Measurements from ENCODE around the gene SIRPD. TPM values are rescaled to one million over a fixed set of nuclear protein-coding genes. Genes with fewer than 3 reads are reported as not detected.

The SIRPD gene
- total and polyA plus RNA-seq, 5 donors from 2014 or later = 0.10 to 0.16 TPM; not detected in 3

DNA sequence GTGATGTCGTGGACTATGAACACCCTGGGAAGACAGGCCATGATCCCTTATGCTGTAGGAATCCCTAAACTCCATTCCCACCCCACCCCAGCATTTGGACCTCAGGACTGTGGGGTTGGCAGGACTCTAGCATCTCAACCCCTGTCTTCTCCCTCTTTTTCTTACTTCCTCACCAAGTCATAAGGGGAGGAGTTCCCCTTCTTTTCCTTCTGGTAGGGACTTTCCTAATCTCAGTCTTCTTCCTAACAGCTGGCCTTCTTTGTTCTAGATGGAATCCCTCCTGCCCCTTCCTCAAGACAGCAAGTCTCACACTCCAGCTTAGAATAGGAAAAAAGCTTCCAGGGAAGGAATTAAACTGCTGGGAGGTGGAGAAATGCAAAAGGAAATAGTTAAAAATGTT lies 64.0 kb downstream of the SIRPD start:
- Histone ChIP-seq H3K27ac (ENCODE audit: insufficient read depth, low read length, poor library complexity, severe bottlenecking) (no peak overlapping the region), H3K27me3 (ENCODE audit: control insufficient read depth, insufficient read depth, low read length) (peaks cover 21% of the 10 kb centered on the region), H3K36me3 (ENCODE audit: control insufficient read depth, insufficient read depth, low read length) (no peaks in the 10 kb centered on the region), H3K4me3 (ENCODE audit: low read depth, low read length) (no peak overlapping the region), H3K9me3 (ENCODE audit: control insufficient read depth in 2 of 2, low read length in 2 of 2) (no peaks in the 10 kb centered on the region), H3K4me1 (ENCODE audit: control insufficient read depth, insufficient read depth, low read length, poor library complexity, severe bottlenecking) (no peaks in the 10 kb centered on the region)
- ATAC-seq (ENCODE audit: low read depth in 2 of 2) = no peak
- no peak for DNase-seq
- H3K27me3 Mint-ChIP-seq = peaks cover 86% of the 10 kb centered on the region
- peak overlapping the region in 1 of 4 donors; percentile 22 for H3K4me3 Mint-ChIP-seq
- peaks cover 0 to 8% (median 2%) of the 10 kb centered on the region in 7 donors for H3K9me3 Mint-ChIP-seq
- H3K4me1 Mint-ChIP-seq = no peaks in the 10 kb centered on the region
- H3K36me3 Mint-ChIP-seq = no peaks in the 10 kb centered on the region
- no peak overlapping the region for H3K27ac Mint-ChIP-seq

GRCh38 chr20:1491860-1492642 lies 65.5 kb downstream of the SIRPD start:
- no peaks in the 10 kb centered on the region for H3K36me3 Mint-ChIP-seq
- no peaks in the 10 kb centered on the region for H3K4me1 ChIP-seq (ENCODE audit: control insufficient read depth, insufficient read depth, low read length, poor library complexity, severe bottlenecking)
- H3K9me3 Mint-ChIP-seq = peaks cover 0 to 4% (median 0%) of the 10 kb centered on the region in 7 donors
- DNase-seq (no peak), ATAC-seq (ENCODE audit: low read depth in 2 of 2) (no peak)
- no peak overlapping the region for H3K4me3 ChIP-seq (ENCODE audit: low read depth, low read length)
- H3K27ac ChIP-seq (ENCODE audit: insufficient read depth, low read length, poor library complexity, severe bottlenecking) = no peak overlapping the region
- H3K27me3 ChIP-seq (ENCODE audit: control insufficient read depth, insufficient read depth, low read length) = peaks cover 17% of the 10 kb centered on the region
- no peaks in the 10 kb centered on the region for H3K36me3 ChIP-seq (ENCODE audit: control insufficient read depth, insufficient read depth, low read length)
- H3K9me3 ChIP-seq (ENCODE audit: control insufficient read depth in 2 of 2, low read length in 2 of 2) = no peaks in the 10 kb centered on the region
- no peaks in the 10 kb centered on the region for H3K4me1 Mint-ChIP-seq
- peaks cover 90% of the 10 kb centered on the region for H3K27me3 Mint-ChIP-seq
- H3K4me3 Mint-ChIP-seq = no peak overlapping the region
- no peak overlapping the region for H3K27ac Mint-ChIP-seq

DNA sequence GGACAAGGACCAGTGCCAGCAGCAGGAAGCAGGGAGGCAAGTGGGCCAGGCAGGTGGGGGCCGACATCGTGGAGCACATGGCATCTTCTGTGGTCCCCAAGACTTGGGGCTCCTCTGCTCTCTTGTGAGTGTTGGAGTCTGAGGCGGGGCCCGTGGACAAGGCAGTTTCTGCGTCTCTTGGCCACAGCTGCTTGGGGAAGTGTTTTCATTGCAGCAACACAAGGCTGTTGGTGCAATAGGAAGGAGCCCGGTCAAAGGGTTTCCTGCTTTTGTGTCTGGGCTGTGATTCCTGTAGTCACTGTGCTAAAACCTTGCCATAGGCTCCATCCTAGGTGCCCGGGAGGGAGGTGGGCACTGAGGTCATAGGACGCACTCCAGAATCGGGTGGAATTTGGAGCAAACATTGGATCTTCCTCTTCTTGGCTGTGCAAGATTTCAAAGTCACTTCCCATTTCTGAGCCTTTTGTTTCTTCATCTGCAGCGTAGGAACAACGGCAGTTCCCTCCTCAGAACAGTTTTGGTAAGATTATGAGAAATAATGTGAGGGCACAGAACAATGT lies 66.1 kb downstream of the SIRPD start, which contains the start of gene SIRPB2:
Gene SIRPB2, minus strand, starts transcription at position 140 of the 560 bp plus-strand sequence. Its CDS starts 61 bp downstream, at position 79.
- H3K4me1 ChIP-seq (ENCODE audit: control insufficient read depth, insufficient read depth, low read length, poor library complexity, severe bottlenecking) = no peaks in the 10 kb centered on the region
- no peaks in the 10 kb centered on the region for H3K36me3 Mint-ChIP-seq
- H3K27me3 ChIP-seq (ENCODE audit: control insufficient read depth, insufficient read depth, low read length) = peaks cover 14% of the 10 kb centered on the region
- no peaks in the 10 kb centered on the region for H3K9me3 ChIP-seq (ENCODE audit: control insufficient read depth in 2 of 2, low read length in 2 of 2)
- H3K27ac ChIP-seq (ENCODE audit: insufficient read depth, low read length, poor library complexity, severe bottlenecking) = no peak within 1 kb of the TSS
- no peak for DNase-seq
- no peak within 1 kb of the TSS for H3K4me3 ChIP-seq (ENCODE audit: low read depth, low read length)
- peaks cover 0 to 3% (median 0%) of the 10 kb centered on the region in 7 donors for H3K9me3 Mint-ChIP-seq
- H3K4me1 Mint-ChIP-seq = no peaks in the 10 kb centered on the region
- peaks cover 88% of the 10 kb centered on the region for H3K27me3 Mint-ChIP-seq
- no peak within 1 kb of the TSS for H3K4me3 Mint-ChIP-seq
- ATAC-seq (ENCODE audit: low read depth in 2 of 2) = no peak
- H3K27ac Mint-ChIP-seq = no peak within 1 kb of the TSS
- H3K36me3 ChIP-seq (ENCODE audit: control insufficient read depth, insufficient read depth, low read length) = no peaks in the 10 kb centered on the region

DNA sequence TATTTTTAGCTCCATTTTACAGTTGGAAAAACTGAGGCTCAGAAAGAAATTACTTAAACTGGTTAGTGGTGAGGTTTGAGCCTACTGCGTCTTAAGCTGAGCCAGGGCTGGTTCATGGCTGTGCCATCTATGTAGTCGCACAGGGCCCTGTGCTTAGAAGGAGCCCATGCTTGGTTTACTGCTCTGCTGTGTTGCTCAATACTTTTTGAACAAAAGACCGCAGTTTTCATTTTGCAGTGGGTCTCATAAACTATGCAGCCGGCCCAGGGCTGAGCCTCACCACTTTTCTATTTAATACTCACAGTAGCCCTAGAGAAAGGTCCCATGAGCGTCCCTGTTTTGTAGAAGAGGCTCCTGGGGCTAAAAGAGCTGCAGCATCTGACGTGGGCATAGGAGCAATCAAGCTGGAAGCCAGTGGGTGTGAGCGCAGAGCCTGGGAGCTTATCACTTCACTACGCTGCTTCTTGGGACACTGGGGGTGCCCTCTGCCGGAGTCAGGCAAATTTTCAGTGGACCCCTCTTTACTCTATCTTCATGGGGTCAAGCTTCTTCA lies 66.8 kb downstream of the SIRPD start:
- H3K27me3 ChIP-seq (ENCODE audit: control insufficient read depth, insufficient read depth, low read length) = peaks cover 14% of the 10 kb centered on the region
- no peak overlapping the region for H3K27ac ChIP-seq (ENCODE audit: insufficient read depth, low read length, poor library complexity, severe bottlenecking)
- no peaks in the 10 kb centered on the region for H3K4me1 ChIP-seq (ENCODE audit: control insufficient read depth, insufficient read depth, low read length, poor library complexity, severe bottlenecking)
- Mint-ChIP-seq H3K27ac (no peak overlapping the region), H3K9me3 (peaks cover 0 to 3% (median 0%) of the 10 kb centered on the region in 7 donors), H3K27me3 (peaks cover 82% of the 10 kb centered on the region), H3K36me3 (no peaks in the 10 kb centered on the region), H3K4me1 (no peaks in the 10 kb centered on the region), H3K4me3 (no peak overlapping the region)
- DNase-seq (no peak), ATAC-seq (ENCODE audit: low read depth in 2 of 2) (no peak)
- no peaks in the 10 kb centered on the region for H3K36me3 ChIP-seq (ENCODE audit: control insufficient read depth, insufficient read depth, low read length)
- H3K4me3 ChIP-seq (ENCODE audit: low read depth, low read length) = no peak overlapping the region
- no peaks in the 10 kb centered on the region for H3K9me3 ChIP-seq (ENCODE audit: control insufficient read depth in 2 of 2, low read length in 2 of 2)

- no peaks in the 10 kb centered on the region for H3K36me3 ChIP-seq (ENCODE audit: control insufficient read depth, insufficient read depth, low read length)
- H3K27ac ChIP-seq (ENCODE audit: insufficient read depth, low read length, poor library complexity, severe bottlenecking) = no peak overlapping the region
- DNase-seq (no peak), ATAC-seq (ENCODE audit: low read depth in 2 of 2) (no peak)
- no peaks in the 10 kb centered on the region for H3K9me3 ChIP-seq (ENCODE audit: control insufficient read depth in 2 of 2, low read length in 2 of 2)
- peaks cover 0 to 3% (median 0%) of the 10 kb centered on the region in 7 donors for H3K9me3 Mint-ChIP-seq
- H3K4me1 ChIP-seq (ENCODE audit: control insufficient read depth, insufficient read depth, low read length, poor library complexity, severe bottlenecking) = no peaks in the 10 kb centered on the region
- H3K4me3 ChIP-seq (ENCODE audit: low read depth, low read length) = no peak overlapping the region
- peaks cover 83% of the 10 kb centered on the region for H3K27me3 Mint-ChIP-seq
- H3K27ac Mint-ChIP-seq = no peak overlapping the region
- H3K4me3 Mint-ChIP-seq = no peak overlapping the region
- H3K36me3 Mint-ChIP-seq = no peaks in the 10 kb centered on the region
- peaks cover 19% of the 10 kb centered on the region for H3K27me3 ChIP-seq (ENCODE audit: control insufficient read depth, insufficient read depth, low read length)
- no peaks in the 10 kb centered on the region for H3K4me1 Mint-ChIP-seq
Measured at GRCh38 chr20:1489764-1490436, 67.6 kb downstream of the SIRPD start.

GRCh38 chr20:1489325-1489724 lies 68.2 kb downstream of the SIRPD start:
- peaks cover 83% of the 10 kb centered on the region for H3K27me3 Mint-ChIP-seq
- H3K9me3 Mint-ChIP-seq = peaks cover 0 to 3% (median 0%) of the 10 kb centered on the region in 7 donors
- no peak overlapping the region for H3K4me3 ChIP-seq (ENCODE audit: low read depth, low read length)
- H3K4me1 ChIP-seq (ENCODE audit: control insufficient read depth, insufficient read depth, low read length, poor library complexity, severe bottlenecking) = no peaks in the 10 kb centered on the region
- no peaks in the 10 kb centered on the region for H3K36me3 Mint-ChIP-seq
- H3K4me1 Mint-ChIP-seq = peaks cover 0 to 6% (median under 1%) of the 10 kb centered on the region in 4 donors
- H3K27ac Mint-ChIP-seq = no peak overlapping the region
- peaks cover 25% of the 10 kb centered on the region for H3K27me3 ChIP-seq (ENCODE audit: control insufficient read depth, insufficient read depth, low read length)
- no peak overlapping the region for H3K4me3 Mint-ChIP-seq
- H3K9me3 ChIP-seq (ENCODE audit: control insufficient read depth in 2 of 2, low read length in 2 of 2) = no peaks in the 10 kb centered on the region
- ATAC-seq (ENCODE audit: low read depth in 2 of 2) (no peak), DNase-seq (no peak)
- no peak overlapping the region for H3K27ac ChIP-seq (ENCODE audit: insufficient read depth, low read length, poor library complexity, severe bottlenecking)
- H3K36me3 ChIP-seq (ENCODE audit: control insufficient read depth, insufficient read depth, low read length) = no peaks in the 10 kb centered on the region

DNA sequence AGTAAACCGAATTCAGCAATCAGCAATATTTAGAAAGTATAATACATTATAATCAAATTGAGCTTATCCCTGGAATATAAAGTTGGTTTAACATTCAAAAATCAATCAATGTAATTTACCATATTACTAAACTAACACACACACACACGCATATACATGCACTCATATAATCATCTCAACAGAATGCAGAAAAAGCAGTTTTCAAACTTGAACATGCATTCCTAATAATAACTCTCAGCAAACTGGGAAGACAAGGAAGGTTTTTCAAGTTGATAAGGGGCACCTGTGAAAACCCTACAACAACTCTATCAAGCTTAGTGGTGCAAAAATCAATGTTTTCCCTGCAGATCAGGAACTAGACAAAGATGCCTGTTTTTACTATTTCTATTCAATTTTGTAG lies 70.9 kb downstream of the SIRPD start:
- no peaks in the 10 kb centered on the region for H3K9me3 ChIP-seq (ENCODE audit: control insufficient read depth in 2 of 2, low read length in 2 of 2)
- peaks cover 0 to 3% (median 0%) of the 10 kb centered on the region in 7 donors for H3K9me3 Mint-ChIP-seq
- no peaks in the 10 kb centered on the region for H3K36me3 ChIP-seq (ENCODE audit: control insufficient read depth, insufficient read depth, low read length)
- no peak overlapping the region for H3K27ac ChIP-seq (ENCODE audit: insufficient read depth, low read length, poor library complexity, severe bottlenecking)
- peaks cover 24% of the 10 kb centered on the region for H3K27me3 ChIP-seq (ENCODE audit: control insufficient read depth, insufficient read depth, low read length)
- H3K4me1 ChIP-seq (ENCODE audit: control insufficient read depth, insufficient read depth, low read length, poor library complexity, severe bottlenecking) = no peaks in the 10 kb centered on the region
- peaks cover 0 to 6% (median 3%) of the 10 kb centered on the region in 4 donors for H3K4me1 Mint-ChIP-seq
- H3K4me3 Mint-ChIP-seq = no peak overlapping the region
- H3K27ac Mint-ChIP-seq = no peak overlapping the region
- H3K36me3 Mint-ChIP-seq = no peaks in the 10 kb centered on the region
- ATAC-seq (ENCODE audit: low read depth in 2 of 2) (no peak), DNase-seq (no peak)
- no peak overlapping the region for H3K4me3 ChIP-seq (ENCODE audit: low read depth, low read length)
- H3K27me3 Mint-ChIP-seq = peaks cover 86% of the 10 kb centered on the region

All from CD4-positive, CD25-positive, alpha-beta regulatory T cell (primary cell).